ENCODE measurements around the gene TSPAN14. TPM values are rescaled to one million over a fixed set of nuclear protein-coding genes. Genes with fewer than 3 reads are reported as not detected.

Gene TSPAN14
- total and polyA plus RNA-seq, 2 experiments from 2014 or later = 17.9 to 40.7 TPM

DNA sequence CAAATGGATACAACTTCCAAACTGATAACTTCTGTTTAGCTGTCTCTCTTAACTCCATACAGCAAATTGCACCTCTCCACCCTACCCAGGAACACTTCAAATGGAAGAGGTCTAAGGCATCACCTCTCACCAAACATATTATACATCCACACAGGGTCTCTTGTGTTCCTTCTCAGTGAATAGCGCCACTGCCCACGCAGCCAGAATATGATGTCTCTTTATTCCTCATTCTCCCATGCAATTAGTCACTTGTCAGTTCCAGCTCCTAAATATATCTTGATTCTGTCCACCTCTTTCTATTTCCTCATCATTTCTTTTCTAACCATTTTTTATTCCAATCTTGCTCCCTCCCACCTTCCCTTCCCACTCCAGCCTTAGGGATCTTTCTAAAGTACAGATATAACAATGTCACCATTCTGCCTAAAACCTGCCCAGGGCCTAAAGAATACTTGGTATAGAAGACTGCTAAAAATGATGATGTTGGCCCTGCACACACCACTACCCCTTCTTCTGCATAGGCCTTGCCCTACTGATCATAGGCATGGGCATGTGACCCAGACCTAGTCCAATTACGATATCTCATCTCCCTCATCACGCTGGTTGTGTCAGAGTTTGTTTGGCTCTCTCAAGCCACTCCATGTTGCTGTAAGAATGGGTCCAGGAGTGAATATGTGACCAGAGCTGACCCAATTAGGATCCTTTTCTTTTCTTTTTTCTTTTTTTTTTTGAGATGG lies 5.7 kb upstream of the TSPAN14 start:
- no peaks in the 10 kb centered on the region for H3K9me3 Mint-ChIP-seq
- no peak overlapping the region for H3K4me3 Mint-ChIP-seq
- Histone ChIP-seq H3F3A (replicated peaks; ENCODE audit: low read depth) (0 out of 2 replicates have a peak, but pooled peaks cover 3% of the 10 kb centered on the region), H3K27me3 (ENCODE audit: insufficient read depth) (peaks cover 5% of the 10 kb centered on the region; the same call in 1 of the 2 replicates), H3K79me2 (replicated peaks; ENCODE audit: insufficient read depth) (no peaks in the 10 kb centered on the region), H3K4me2 (no peak overlapping the region), H3K4me1 (ENCODE audit: insufficient read depth) (peaks cover 5% of the 10 kb centered on the region; the same call in 1 of the 2 replicates), H2AFZ (no peak overlapping the region), H3K9me2 (ENCODE audit: insufficient read depth) (0 out of 2 replicates have a peak, but pooled peaks cover 7% of the 10 kb centered on the region), H4K20me1 (replicated peaks; ENCODE audit: insufficient read depth) (no peaks in the 10 kb centered on the region; the same call in 1 of the 2 replicates), H3K36me3 (ENCODE audit: insufficient read depth) (no peaks in the 10 kb centered on the region), H3K4me3 (no peak overlapping the region), H3K27ac (ENCODE audit: low read depth) (no peak overlapping the region)
- no peak for ATAC-seq
- DNase-seq (ENCODE audit: low spot score) = no peak
- H3K4me1 Mint-ChIP-seq = peaks cover 22% of the 10 kb centered on the region
- no peaks in the 10 kb centered on the region; the same call in 2 of the 3 replicates for H3K36me3 Mint-ChIP-seq (ENCODE audit: low read depth)
- H3K27me3 Mint-ChIP-seq (ENCODE audit: insufficient read depth, low read depth, poor library complexity) = peaks cover 7% of the 10 kb centered on the region
- H3K27ac Mint-ChIP-seq = no peak overlapping the region
- no peak for TF ChIP-seq ZNF114 (CRISPR knock-in tag; IDR thresholded peaks at IDR 0.05)
- no peak for TF ChIP-seq EZH2 (IDR thresholded peaks at IDR 0.05; ENCODE audit: low read depth, unreplicated experiment)
- TF ChIP-seq EZH2phosphoT487 (IDR thresholded peaks at IDR 0.05; ENCODE audit: unreplicated experiment) = no peak

DNA sequence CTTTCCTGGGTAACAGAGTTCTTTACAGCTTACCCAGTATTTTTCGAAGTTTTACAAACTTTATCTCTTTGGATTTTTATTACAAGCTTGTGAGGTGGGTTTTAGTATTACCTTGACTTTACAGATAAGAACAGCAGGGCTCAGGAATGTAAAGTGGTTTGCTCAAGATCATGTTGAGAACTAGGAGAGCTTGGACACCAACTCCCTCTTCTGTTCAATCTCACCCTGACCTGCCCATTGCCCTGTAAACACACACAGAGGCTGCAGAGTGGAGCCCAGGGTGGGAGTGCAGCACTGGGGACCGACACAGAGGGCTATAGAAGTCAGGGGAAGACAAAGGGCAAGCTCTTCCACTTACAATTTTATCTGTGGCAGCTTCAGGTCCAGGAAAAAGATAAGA lies 4.6 kb upstream of the TSPAN14 start:
- H3K4me2 ChIP-seq = no peak overlapping the region
- no peaks in the 10 kb centered on the region; the same call in 2 of the 3 replicates for H3K36me3 Mint-ChIP-seq (ENCODE audit: low read depth)
- 0 out of 2 replicates have a peak, but pooled peaks cover 6% of the 10 kb centered on the region for H3F3A ChIP-seq (replicated peaks; ENCODE audit: low read depth)
- H3K27me3 ChIP-seq (ENCODE audit: insufficient read depth) = peaks cover 5% of the 10 kb centered on the region; the same call in 1 of the 2 replicates
- H4K20me1 ChIP-seq (replicated peaks; ENCODE audit: insufficient read depth) = no peaks in the 10 kb centered on the region; the same call in 1 of the 2 replicates
- H3K4me3 ChIP-seq = no peak overlapping the region
- H3K4me1 Mint-ChIP-seq = peaks cover 18% of the 10 kb centered on the region
- no peaks in the 10 kb centered on the region for H3K36me3 ChIP-seq (ENCODE audit: insufficient read depth)
- peaks cover 8% of the 10 kb centered on the region for H3K27me3 Mint-ChIP-seq (ENCODE audit: insufficient read depth, low read depth, poor library complexity)
- H3K9me3 Mint-ChIP-seq = no peaks in the 10 kb centered on the region
- H3K27ac ChIP-seq (ENCODE audit: low read depth) = no peak overlapping the region
- H2AFZ ChIP-seq = no peak overlapping the region
- ATAC-seq = no peak
- H3K79me2 ChIP-seq (replicated peaks; ENCODE audit: insufficient read depth) = no peaks in the 10 kb centered on the region
- H3K4me1 ChIP-seq (ENCODE audit: insufficient read depth) = peaks cover 6% of the 10 kb centered on the region; the same call in 1 of the 2 replicates
- 0 out of 2 replicates have a peak, but pooled peaks cover 7% of the 10 kb centered on the region for H3K9me2 ChIP-seq (ENCODE audit: insufficient read depth)
- no peak overlapping the region for H3K27ac Mint-ChIP-seq
- no peak overlapping the region for H3K4me3 Mint-ChIP-seq
- DNase-seq (ENCODE audit: low spot score) = no peak
- TF ChIP-seq JUNB (IDR thresholded peaks at IDR 0.05; ENCODE audit: unreplicated experiment) = no peak
- TF ChIP-seq, protein P1, sequence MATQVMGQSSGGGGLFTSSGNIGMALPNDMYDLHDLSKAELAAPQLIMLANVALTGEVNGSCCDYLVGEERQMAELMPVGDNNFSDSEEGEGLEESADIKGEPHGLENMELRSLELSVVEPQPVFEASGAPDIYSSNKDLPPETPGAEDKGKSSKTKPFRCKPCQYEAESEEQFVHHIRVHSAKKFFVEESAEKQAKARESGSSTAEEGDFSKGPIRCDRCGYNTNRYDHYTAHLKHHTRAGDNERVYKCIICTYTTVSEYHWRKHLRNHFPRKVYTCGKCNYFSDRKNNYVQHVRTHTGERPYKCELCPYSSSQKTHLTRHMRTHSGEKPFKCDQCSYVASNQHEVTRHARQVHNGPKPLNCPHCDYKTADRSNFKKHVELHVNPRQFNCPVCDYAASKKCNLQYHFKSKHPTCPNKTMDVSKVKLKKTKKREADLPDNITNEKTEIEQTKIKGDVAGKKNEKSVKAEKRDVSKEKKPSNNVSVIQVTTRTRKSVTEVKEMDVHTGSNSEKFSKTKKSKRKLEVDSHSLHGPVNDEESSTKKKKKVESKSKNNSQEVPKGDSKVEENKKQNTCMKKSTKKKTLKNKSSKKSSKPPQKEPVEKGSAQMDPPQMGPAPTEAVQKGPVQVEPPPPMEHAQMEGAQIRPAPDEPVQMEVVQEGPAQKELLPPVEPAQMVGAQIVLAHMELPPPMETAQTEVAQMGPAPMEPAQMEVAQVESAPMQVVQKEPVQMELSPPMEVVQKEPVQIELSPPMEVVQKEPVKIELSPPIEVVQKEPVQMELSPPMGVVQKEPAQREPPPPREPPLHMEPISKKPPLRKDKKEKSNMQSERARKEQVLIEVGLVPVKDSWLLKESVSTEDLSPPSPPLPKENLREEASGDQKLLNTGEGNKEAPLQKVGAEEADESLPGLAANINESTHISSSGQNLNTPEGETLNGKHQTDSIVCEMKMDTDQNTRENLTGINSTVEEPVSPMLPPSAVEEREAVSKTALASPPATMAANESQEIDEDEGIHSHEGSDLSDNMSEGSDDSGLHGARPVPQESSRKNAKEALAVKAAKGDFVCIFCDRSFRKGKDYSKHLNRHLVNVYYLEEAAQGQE (IDR thresholded peaks at IDR 0.05; ENCODE audit: unreplicated experiment) = no peak
- TF ChIP-seq, protein P2, sequence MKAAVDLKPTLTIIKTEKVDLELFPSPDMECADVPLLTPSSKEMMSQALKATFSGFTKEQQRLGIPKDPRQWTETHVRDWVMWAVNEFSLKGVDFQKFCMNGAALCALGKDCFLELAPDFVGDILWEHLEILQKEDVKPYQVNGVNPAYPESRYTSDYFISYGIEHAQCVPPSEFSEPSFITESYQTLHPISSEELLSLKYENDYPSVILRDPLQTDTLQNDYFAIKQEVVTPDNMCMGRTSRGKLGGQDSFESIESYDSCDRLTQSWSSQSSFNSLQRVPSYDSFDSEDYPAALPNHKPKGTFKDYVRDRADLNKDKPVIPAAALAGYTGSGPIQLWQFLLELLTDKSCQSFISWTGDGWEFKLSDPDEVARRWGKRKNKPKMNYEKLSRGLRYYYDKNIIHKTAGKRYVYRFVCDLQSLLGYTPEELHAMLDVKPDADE (IDR thresholded peaks at IDR 0.05) = no peak
- no peak for TF ChIP-seq POLR2AphosphoS5 (IDR thresholded peaks at IDR 0.05; ENCODE audit: low read depth)
- no peak for TF ChIP-seq ZNF331 (CRISPR knock-in tag; IDR thresholded peaks at IDR 0.05; ENCODE audit: low read depth)
- TF ChIP-seq CREB1 (CRISPR knock-in tag; IDR thresholded peaks at IDR 0.05; ENCODE audit: low read depth) = no peak
- no peak for TF ChIP-seq ZNF114 (CRISPR knock-in tag; IDR thresholded peaks at IDR 0.05)
- no peak for TF ChIP-seq STAT1 (IDR thresholded peaks at IDR 0.05; ENCODE audit: unreplicated experiment)

All from GM23338 (cell line).